ENCODE data around the gene FBXL16.
A peak's percentile ranks its signal among the peaks of the same experiment; 100 is the strongest.

FBXL16 gene

DNA sequence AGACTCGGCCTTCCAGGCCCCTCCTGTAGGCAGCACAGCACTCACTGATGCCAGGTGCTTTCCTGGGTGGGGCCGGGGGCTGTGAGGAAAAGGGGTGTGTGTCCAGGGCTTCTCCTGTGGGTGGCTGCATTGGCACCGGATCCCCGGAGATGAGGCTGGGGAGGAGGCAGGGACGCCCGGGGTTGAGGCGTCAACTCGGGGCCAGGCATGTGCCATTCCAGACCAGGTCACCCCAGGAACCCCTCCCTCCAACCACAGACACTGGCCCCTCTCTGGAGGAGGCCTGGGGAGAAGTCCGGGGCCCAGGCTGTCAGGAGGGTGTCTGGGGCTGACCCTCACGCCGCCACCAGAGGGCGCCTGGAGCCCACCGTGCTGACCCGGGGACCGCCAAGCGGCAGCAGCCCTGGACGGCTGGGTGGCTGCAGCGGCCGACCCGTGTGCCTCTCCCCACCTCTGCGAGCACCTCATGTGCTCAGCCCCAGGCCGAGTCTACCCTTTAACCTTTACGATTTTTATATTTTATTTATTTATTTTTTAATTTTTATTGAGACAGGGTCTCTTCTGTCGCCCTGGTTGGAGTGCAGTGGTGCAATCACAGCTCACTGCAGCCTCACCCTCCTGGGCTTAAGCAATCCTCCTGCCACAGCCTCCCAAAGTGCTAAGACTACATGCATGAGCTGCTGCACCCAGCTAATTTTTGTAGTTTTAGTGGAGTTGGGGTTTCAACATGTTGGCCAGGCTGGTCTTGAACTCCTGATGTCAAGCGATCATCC lies 6.1 kb upstream of the FBXL16 start:
- DNase-seq (ENCODE audit: low read depth in 1 of 2, low spot score in 1 of 2): peak in 1 of 2 experiments; percentile 71
- Histone ChIP-seq H3K27ac (replicated peaks) (no peak overlapping the region), H3K27me3 (ENCODE audit: insufficient read depth, poor library complexity, severe bottlenecking) (peaks cover 40% of the 10 kb centered on the region), H3K4me3 (replicated peaks; ENCODE audit: insufficient read depth, low read length) (no peak overlapping the region)
- TF ChIP-seq CTCF (IDR thresholded peaks at IDR 0.05; ENCODE audit: insufficient read depth, low read length) (peak; percentile 59), REST (IDR thresholded peaks at IDR 0.05; ENCODE audit: insufficient replicate concordance, low read depth) (no peak)

GRCh38 chr16:711084-711483 lies 5.5 kb upstream of the FBXL16 start:
- peaks cover 43% of the 10 kb centered on the region for H3K27me3 ChIP-seq (ENCODE audit: insufficient read depth, poor library complexity, severe bottlenecking)
- no peak for DNase-seq (ENCODE audit: low read depth in 1 of 2, low spot score in 1 of 2)
- no peak for TF ChIP-seq CTCF (IDR thresholded peaks at IDR 0.05; ENCODE audit: insufficient read depth, low read length)
- no peak for TF ChIP-seq SPI1 (IDR thresholded peaks at IDR 0.05; ENCODE audit: borderline replicate concordance, low read depth)
- no peak for TF ChIP-seq GABPA (IDR thresholded peaks at IDR 0.05; ENCODE audit: low read depth)
- no peak for TF ChIP-seq REST (IDR thresholded peaks at IDR 0.05; ENCODE audit: insufficient replicate concordance, low read depth)
- no peak for TF ChIP-seq POLR2AphosphoS5 (IDR thresholded peaks at IDR 0.05; ENCODE audit: low read depth)
- no peak overlapping the region for H3K4me3 ChIP-seq (replicated peaks; ENCODE audit: insufficient read depth, low read length)
- no peak overlapping the region for H3K27ac ChIP-seq (replicated peaks)

GRCh38 chr16:710500-711075 lies 5.0 kb upstream of the FBXL16 start:
- peaks cover 41% of the 10 kb centered on the region for H3K27me3 ChIP-seq (ENCODE audit: insufficient read depth, poor library complexity, severe bottlenecking)
- TF ChIP-seq POLR2AphosphoS5 (IDR thresholded peaks at IDR 0.05; ENCODE audit: low read depth): no peak
- no peak overlapping the region for H3K4me3 ChIP-seq (replicated peaks; ENCODE audit: insufficient read depth, low read length)
- H3K27ac ChIP-seq (replicated peaks): no peak overlapping the region
- DNase-seq (ENCODE audit: low read depth in 1 of 2, low spot score in 1 of 2): no peak

- Histone ChIP-seq H3K4me3 (replicated peaks; ENCODE audit: insufficient read depth, low read length) (no peak overlapping the region), H3K27me3 (ENCODE audit: insufficient read depth, poor library complexity, severe bottlenecking) (peaks cover 44% of the 10 kb centered on the region), H3K27ac (replicated peaks) (no peak overlapping the region)
- TF ChIP-seq GABPA (IDR thresholded peaks at IDR 0.05; ENCODE audit: low read depth): no peak
- no peak for DNase-seq (ENCODE audit: low read depth in 1 of 2, low spot score in 1 of 2)
These were observed 4.2 kb upstream of the FBXL16 start for GRCh38 chr16:709566-710499.

Data from HL-60 (cell line).